Spleen (tissue), 11 donors: ENCODE data around the gene LTB. TPM values are rescaled to one million over a fixed set of nuclear protein-coding genes. Genes with fewer than 3 reads are reported as not detected.

Source experiments
- DNase-seq: peaks from one replicate; pipeline ENCODE4 v3.0.0-alpha.2; 2020
- H3K27ac ChIP-seq, 8 donors: fragments of 200-600 bp; sonication (generic) in 7 of 8; 1 replicate in 4 of 8; 2 replicates in 4 of 8; pipeline versions ENCODE4 v1.5.0 to v1.8.0; 2016 to 2021; ENCODE audit warnings: inconsistent platforms in 4 of 8, mild to moderate bottlenecking in 4 of 8, moderate library complexity in 1 of 8
- H3K27me3 ChIP-seq, 7 donors: fragments of 200-600 bp; sonication (generic) in 6 of 7; replicated peaks in 1 of 7; 1 replicate in 4 of 7; 2 replicates in 3 of 7; pipeline versions ENCODE4 v1.5.0 to v1.8.0; 2016 to 2021; ENCODE audit warnings: inconsistent platforms in 3 of 7, mild to moderate bottlenecking in 1 of 7
- H3K36me3 ChIP-seq, 6 donors: fragments of 200-600 bp; sonication (generic) in 5 of 6; 1 replicate in 4 of 6; 2 replicates in 2 of 6; pipeline versions ENCODE4 v1.5.0 to v1.8.0; 2016 to 2021; ENCODE audit warnings: inconsistent platforms in 2 of 6
- H3K4me1 ChIP-seq, 6 donors: fragments of 200-600 bp; sonication (generic) in 5 of 6; 1 replicate in 3 of 6; 2 replicates in 3 of 6; pipeline versions ENCODE4 v1.5.0 to v1.8.0; 2016 to 2021; ENCODE audit warnings: inconsistent platforms in 3 of 6
- H3K4me3 ChIP-seq, 8 donors: fragments of 200-600 bp; sonication (generic) in 7 of 8; 1 replicate in 4 of 8; 2 replicates in 4 of 8; pipeline versions ENCODE4 v1.5.0 to v1.8.0; 2016 to 2021; ENCODE audit warnings: inconsistent platforms in 4 of 8, mild to moderate bottlenecking in 4 of 8, moderate library complexity in 2 of 8
- H3K9me3 ChIP-seq, 8 donors: fragments of 200-600 bp; sonication (generic) in 7 of 8; 1 replicate in 4 of 8; 2 replicates in 4 of 8; pipeline versions ENCODE4 v1.5.0 to v1.8.0; 2016 to 2021; ENCODE audit warnings: inconsistent platforms in 4 of 8
- POLR2A ChIP-seq, 3 donors: fragments of 450-650 bp; IDR thresholded peaks; one replicate each; pipeline ENCODE4 v1.5.1; 2017; ENCODE audit warnings: antibody characterized with exemption in 3 of 3, mild to moderate bottlenecking in 1 of 3
- POLR2AphosphoS5 ChIP-seq, 3 donors: sonication (generic); formaldehyde crosslinking; IDR thresholded peaks; one replicate each; pipeline ENCODE4 v1.5.1; 2017; ENCODE audit warnings: antibody characterized with exemption in 3 of 3
- WGBS, 5 donors: extraction: QIAGEN DNeasy Blood & Tissue Kit in 3 of 5; methylation state at CpG; one replicate each; pipeline versions ENCODE4 v1.1.5 to v1.1.7; 2013 to 2018; 5-methylcytosine and 5-hydroxymethylcytosine counted together
- intact Hi-C: fragments of 100-400 bp; cut with DNase I; formaldehyde crosslinking; loops from one replicate; pipeline ENCODE4 v1.15.0; 2023; ENCODE audit warnings: low total_unique reads
- polyA plus RNA-seq, 3 donors: library from polyadenylated mRNA; stranded (reverse); fragments of 200-250 nt; gene quantifications; one replicate each; pipeline ENCODE4 v1.2.1, GENCODE V29; 2013
- total RNA-seq, 7 donors: library from RNA; depleted of rRNA in 3 of 7; stranded (reverse); fragments of >200 nt in 3 of 7; fragmentation: NEBNext Ultra II Directional in 4 of 7; extraction: Animal tissue kit (Norgen Biotek cat#: 25700) in 4 of 7; gene quantifications; one replicate each; pipeline versions ENCODE4 v1.1.0 to v1.2.1, GENCODE V29; 2016 to 2021
- TF ChIP-seq, protein P1 (sequence below), 11 experiments: fragments of 200-600 bp in 7 of 11; fragments of 450-650 bp in 4 of 11; sonication (generic) in 4 of 11; IDR thresholded peaks in 8 of 11; conservative IDR thresholded peaks in 3 of 11; 1 replicate in 7 of 11; 2 replicates in 4 of 11; pipeline versions ENCODE4 v1.4.0 to v1.8.0; 2016 to 2021; ENCODE audit warnings: antibody characterized with exemption in 11 of 11, inconsistent platforms in 4 of 11, mild to moderate bottlenecking in 1 of 11
- donor health status: healthy with polysubstance abuse.
- donor health status: DM: no; HTN: no; CAD: no; lungs with moderate emphysema.
- donor health status: DM: no; HTN: no; CAD: no.
- donor health status: Bipolar disorder and iron deficiency.
- donor health status: healthy.
- donor health status: DM: no; HTN: no; CAD: no.
- donor health status: DM: yes; HTN: yes; CAD: no.

LTB gene
- total and polyA plus RNA-seq, 10 donors: 83.0 to 1,256 (median 226) TPM

DNA sequence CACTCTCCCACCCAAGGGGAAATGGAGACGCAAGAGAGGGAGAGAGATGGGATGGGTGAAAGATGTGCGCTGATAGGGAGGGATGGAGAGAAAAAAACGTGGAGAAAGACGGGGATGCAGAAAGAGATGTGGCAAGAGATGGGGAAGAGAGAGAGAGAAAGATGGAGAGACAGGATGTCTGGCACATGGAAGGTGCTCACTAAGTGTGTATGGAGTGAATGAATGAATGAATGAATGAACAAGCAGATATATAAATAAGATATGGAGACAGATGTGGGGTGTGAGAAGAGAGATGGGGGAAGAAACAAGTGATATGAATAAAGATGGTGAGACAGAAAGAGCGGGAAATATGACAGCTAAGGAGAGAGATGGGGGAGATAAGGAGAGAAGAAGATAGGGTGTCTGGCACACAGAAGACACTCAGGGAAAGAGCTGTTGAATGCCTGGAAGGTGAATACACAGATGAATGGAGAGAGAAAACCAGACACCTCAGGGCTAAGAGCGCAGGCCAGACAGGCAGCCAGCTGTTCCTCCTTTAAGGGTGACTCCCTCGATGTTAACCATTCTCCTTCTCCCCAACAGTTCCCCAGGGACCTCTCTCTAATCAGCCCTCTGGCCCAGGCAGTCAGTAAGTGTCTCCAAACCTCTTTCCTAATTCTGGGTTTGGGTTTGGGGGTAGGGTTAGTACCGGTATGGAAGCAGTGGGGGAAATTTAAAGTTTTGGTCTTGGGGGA, 6.1 kb downstream of the LTB start:
- TF ChIP-seq, protein P1, sequence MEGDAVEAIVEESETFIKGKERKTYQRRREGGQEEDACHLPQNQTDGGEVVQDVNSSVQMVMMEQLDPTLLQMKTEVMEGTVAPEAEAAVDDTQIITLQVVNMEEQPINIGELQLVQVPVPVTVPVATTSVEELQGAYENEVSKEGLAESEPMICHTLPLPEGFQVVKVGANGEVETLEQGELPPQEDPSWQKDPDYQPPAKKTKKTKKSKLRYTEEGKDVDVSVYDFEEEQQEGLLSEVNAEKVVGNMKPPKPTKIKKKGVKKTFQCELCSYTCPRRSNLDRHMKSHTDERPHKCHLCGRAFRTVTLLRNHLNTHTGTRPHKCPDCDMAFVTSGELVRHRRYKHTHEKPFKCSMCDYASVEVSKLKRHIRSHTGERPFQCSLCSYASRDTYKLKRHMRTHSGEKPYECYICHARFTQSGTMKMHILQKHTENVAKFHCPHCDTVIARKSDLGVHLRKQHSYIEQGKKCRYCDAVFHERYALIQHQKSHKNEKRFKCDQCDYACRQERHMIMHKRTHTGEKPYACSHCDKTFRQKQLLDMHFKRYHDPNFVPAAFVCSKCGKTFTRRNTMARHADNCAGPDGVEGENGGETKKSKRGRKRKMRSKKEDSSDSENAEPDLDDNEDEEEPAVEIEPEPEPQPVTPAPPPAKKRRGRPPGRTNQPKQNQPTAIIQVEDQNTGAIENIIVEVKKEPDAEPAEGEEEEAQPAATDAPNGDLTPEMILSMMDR (IDR thresholded peaks at IDR 0.05 in 8 of 11, conservative IDR thresholded peaks at IDR 0.05 in 3 of 11): no peak
- no peak for TF ChIP-seq POLR2AphosphoS5 (IDR thresholded peaks at IDR 0.05)
- TF ChIP-seq POLR2A (IDR thresholded peaks at IDR 0.05): no peak
- no peak for DNase-seq
- Histone ChIP-seq H3K9me3 (no peaks in the 10 kb centered on the region), H3K27me3 (no peaks in the 10 kb centered on the region), H3K36me3 (peaks cover 0 to 22% (median 1%) of the 10 kb centered on the region in 6 donors), H3K4me3 (peak overlapping the region; percentile 58 to 97 (median 64)), H3K27ac (peak overlapping the region; percentile 75 to 98 (median 86)), H3K4me1 (peaks cover 35 to 97% (median 84%) of the 10 kb centered on the region in 6 donors)
- WGBS, 5 donors: 40 to 56% (median 52%) methylated on average over 8 of the region's 8 CpGs
- intact Hi-C loops: no loop called here

DNA sequence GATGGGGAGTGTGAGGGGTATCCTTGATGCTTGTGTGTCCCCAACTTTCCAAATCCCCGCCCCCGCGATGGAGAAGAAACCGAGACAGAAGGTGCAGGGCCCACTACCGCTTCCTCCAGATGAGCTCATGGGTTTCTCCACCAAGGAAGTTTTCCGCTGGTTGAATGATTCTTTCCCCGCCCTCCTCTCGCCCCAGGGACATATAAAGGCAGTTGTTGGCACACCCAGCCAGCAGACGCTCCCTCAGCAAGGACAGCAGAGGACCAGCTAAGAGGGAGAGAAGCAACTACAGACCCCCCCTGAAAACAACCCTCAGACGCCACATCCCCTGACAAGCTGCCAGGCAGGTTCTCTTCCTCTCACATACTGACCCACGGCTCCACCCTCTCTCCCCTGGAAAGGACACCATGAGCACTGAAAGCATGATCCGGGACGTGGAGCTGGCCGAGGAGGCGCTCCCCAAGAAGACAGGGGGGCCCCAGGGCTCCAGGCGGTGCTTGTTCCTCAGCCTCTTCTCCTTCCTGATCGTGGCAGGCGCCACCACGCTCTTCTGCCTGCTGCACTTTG, 6.8 kb downstream of the LTB start, which contains the start of gene TNF:
TSS of gene TNF (plus strand) at position 231 of the 567 bp plus-strand sequence. CDS start at position 408, 177 bp downstream.
- peak within 1 kb of the TSS; percentile 58 to 97 (median 64) for H3K4me3 ChIP-seq
- intact Hi-C loops: no loop called here
- TF ChIP-seq, protein P1 (IDR thresholded peaks at IDR 0.05 in 8 of 11, conservative IDR thresholded peaks at IDR 0.05 in 3 of 11): no peak
- TF ChIP-seq POLR2A (IDR thresholded peaks at IDR 0.05): peak; percentile 60 to 95 (median 93)
- peak; percentile 71 to 100 (median 92) for TF ChIP-seq POLR2AphosphoS5 (IDR thresholded peaks at IDR 0.05)
- 12 to 35% (median 19%) methylated on average over 13 to 19 of the region's 19 CpGs for WGBS, 5 donors
- peaks cover 37 to 100% (median 84%) of the 10 kb centered on the region in 6 donors for H3K4me1 ChIP-seq
- H3K36me3 ChIP-seq: peaks cover 0 to 22% (median 1%) of the 10 kb centered on the region in 6 donors
- no peaks in the 10 kb centered on the region for H3K9me3 ChIP-seq
- peak; percentile 89 for DNase-seq
- no peaks in the 10 kb centered on the region for H3K27me3 ChIP-seq
- H3K27ac ChIP-seq: peak within 1 kb of the TSS; percentile 75 to 98 (median 86)

DNA sequence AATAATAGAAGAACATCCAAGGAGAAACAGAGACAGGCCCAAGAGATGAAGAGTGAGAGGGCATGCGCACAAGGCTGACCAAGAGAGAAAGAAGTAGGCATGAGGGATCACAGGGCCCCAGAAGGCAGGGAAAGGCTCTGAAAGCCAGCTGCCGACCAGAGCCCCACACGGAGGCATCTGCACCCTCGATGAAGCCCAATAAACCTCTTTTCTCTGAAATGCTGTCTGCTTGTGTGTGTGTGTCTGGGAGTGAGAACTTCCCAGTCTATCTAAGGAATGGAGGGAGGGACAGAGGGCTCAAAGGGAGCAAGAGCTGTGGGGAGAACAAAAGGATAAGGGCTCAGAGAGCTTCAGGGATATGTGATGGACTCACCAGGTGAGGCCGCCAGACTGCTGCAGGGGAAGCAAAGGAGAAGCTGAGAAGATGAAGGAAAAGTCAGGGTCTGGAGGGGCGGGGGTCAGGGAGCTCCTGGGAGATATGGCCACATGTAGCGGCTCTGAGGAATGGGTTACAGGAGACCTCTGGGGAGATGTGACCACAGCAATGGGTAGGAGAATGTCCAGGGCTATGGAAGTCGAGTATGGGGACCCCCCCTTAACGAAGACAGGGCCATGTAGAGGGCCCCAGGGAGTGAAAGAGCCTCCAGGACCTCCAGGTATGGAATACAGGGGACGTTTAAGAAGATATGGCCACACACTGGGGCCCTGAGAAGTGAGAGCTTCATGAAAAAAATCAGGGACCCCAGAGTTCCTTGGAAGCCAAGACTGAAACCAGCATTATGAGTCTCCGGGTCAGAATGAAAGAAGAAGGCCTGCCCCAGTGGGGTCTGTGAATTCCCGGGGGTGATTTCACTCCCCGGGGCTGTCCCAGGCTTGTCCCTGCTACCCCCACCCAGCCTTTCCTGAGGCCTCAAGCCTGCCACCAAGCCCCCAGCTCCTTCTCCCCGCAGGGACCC, 7.8 kb downstream of the LTB start:
- Histone ChIP-seq H3K27me3 (no peaks in the 10 kb centered on the region), H3K27ac (peak overlapping the region; percentile 75 to 98 (median 86)), H3K4me3 (peak overlapping the region in 5 of 8 donors; percentile 60 to 97 (median 65)), H3K9me3 (no peaks in the 10 kb centered on the region), H3K36me3 (peaks cover 0 to 22% (median 1%) of the 10 kb centered on the region in 6 donors), H3K4me1 (peaks cover 39 to 100% (median 83%) of the 10 kb centered on the region in 6 donors)
- intact Hi-C loops: no loop called here
- 60 to 79% (median 73%) methylated on average over 14 of the region's 14 CpGs for WGBS, 5 donors
- no peak for DNase-seq
- no peak for TF ChIP-seq POLR2A (IDR thresholded peaks at IDR 0.05)
- no peak for TF ChIP-seq POLR2AphosphoS5 (IDR thresholded peaks at IDR 0.05)
- TF ChIP-seq, protein P1 (IDR thresholded peaks at IDR 0.05 in 8 of 11, conservative IDR thresholded peaks at IDR 0.05 in 3 of 11): no peak
